Measurements from ENCODE around the gene ANAPC2. TPM values are rescaled to one million over a fixed set of nuclear protein-coding genes. Genes with fewer than 3 reads are reported as not detected.

The ANAPC2 gene
- 25.7 and 28.0 TPM in 2 replicates for total RNA-seq (ENCODE audit: low replicate concordance)

- TF ChIP-seq CTCF (IDR thresholded peaks at IDR 0.05; ENCODE audit: insufficient read depth, low read length): peak; percentile 56
- H3K4me3 ChIP-seq (ENCODE audit: low read depth, low read length): peak within 1 kb of the TSS; percentile 96
- DNase-seq (ENCODE audit: low read depth): peak; percentile 93
These were observed at the start of gene ANAPC2, which contains the start of gene SSNA1 for GRCh38 chr9:137188490-137189296. Gene ANAPC2 (minus strand): TSS chr9:137188560. CDS start chr9:137188532, 28 bp downstream. Gene SSNA1 (plus strand): TSS chr9:137188676. CDS start chr9:137188727, 51 bp downstream.

GRCh38 chr9:137236936-137237421 lies 48.6 kb upstream of the ANAPC2 start:
- no peak for TF ChIP-seq CTCF (IDR thresholded peaks at IDR 0.05; ENCODE audit: insufficient read depth, low read length)
- no peak overlapping the region for H3K4me3 ChIP-seq (ENCODE audit: low read depth, low read length)
- DNase-seq (ENCODE audit: low read depth): no peak

GRCh38 chr9:137236238-137236935 lies 48.0 kb upstream of the ANAPC2 start:
- TF ChIP-seq CTCF (IDR thresholded peaks at IDR 0.05; ENCODE audit: insufficient read depth, low read length): peak; percentile 96
- H3K4me3 ChIP-seq (ENCODE audit: low read depth, low read length): no peak overlapping the region
- DNase-seq (ENCODE audit: low read depth): peak; percentile 69

GRCh38 chr9:137235424-137236237 lies 47.3 kb upstream of the ANAPC2 start:
- no peak overlapping the region for H3K4me3 ChIP-seq (ENCODE audit: low read depth, low read length)
- no peak for TF ChIP-seq CTCF (IDR thresholded peaks at IDR 0.05; ENCODE audit: insufficient read depth, low read length)
- DNase-seq (ENCODE audit: low read depth): no peak

GRCh38 chr9:137234758-137235423 lies 46.5 kb upstream of the ANAPC2 start:
- DNase-seq (ENCODE audit: low read depth): no peak
- H3K4me3 ChIP-seq (ENCODE audit: low read depth, low read length): no peak overlapping the region
- TF ChIP-seq CTCF (IDR thresholded peaks at IDR 0.05; ENCODE audit: insufficient read depth, low read length): no peak

All from fibroblast of the aortic adventitia (primary cell).